HG03565 (cell line): ENCODE results near the gene CCSER1.
"Not testable (repeated sequence)": the region's sequence is repeated elsewhere in the genome, so short reads cannot be mapped to it uniquely, and the experiment has no call there.

ENCODE experiments used
- ATAC-seq: cut with Tn5 transposase; IDR thresholded peaks from one replicate; pipeline ENCODE4 v1.9.1; 2021; ENCODE audit warnings: mild to moderate bottlenecking, moderate library complexity; ENCODE audit not compliant: unreplicated experiment

Gene CCSER1

GRCh38 chr4:91620952-91621351 lies 1493.8 kb downstream of the CCSER1 start:
- ATAC-seq = no peak

GRCh38 chr4:91621446-91621845 lies 1494.3 kb downstream of the CCSER1 start:
- ATAC-seq = no peak

GRCh38 chr4:91622925-91623602 lies 1495.9 kb downstream of the CCSER1 start:
- ATAC-seq = no peak

GRCh38 chr4:91623603-91623967 lies 1496.4 kb downstream of the CCSER1 start:
- not testable (repeated sequence) for ATAC-seq

- no peak for ATAC-seq
Observed at GRCh38 chr4:91630054-91630453, 1502.9 kb downstream of the CCSER1 start.

GRCh38 chr4:91630764-91631163 lies 1503.6 kb downstream of the CCSER1 start:
- ATAC-seq = no peak

- ATAC-seq = no peak
Observed at GRCh38 chr4:91631335-91631734, 1504.1 kb downstream of the CCSER1 start.

- ATAC-seq = no peak
Observed at GRCh38 chr4:91636083-91636482, 1508.9 kb downstream of the CCSER1 start.
